Keratinocyte (primary cell): ENCODE data around the gene GINS2. TPM values are rescaled to one million over a fixed set of nuclear protein-coding genes. Genes with fewer than 3 reads are reported as not detected.

Source experiments
- DNase-seq: peaks from one replicate; pipeline ENCODE4 v3.0.0-alpha.2; 2011; ENCODE audit warnings: low read depth, missing footprints, low spot score
- FAIRE-seq: peaks from 2 replicates; lab custom pipeline; 2011; peaks lifted over from hg19 to GRCh38; lab: Jason Lieb, UNC
- H2AFZ ChIP-seq: 2 replicates; pipeline ENCODE4 v1.6.0; 2012; ENCODE audit warnings: low read length, control low read depth, inconsistent platforms; ENCODE audit not compliant: control insufficient read depth
- H3K27ac ChIP-seq: 2 replicates; pipeline ENCODE4 v1.5.1; 2011; ENCODE audit warnings: low read length; ENCODE audit not compliant: control insufficient read depth, insufficient read depth
- H3K27me3 ChIP-seq: 3 replicates; pipeline ENCODE4 v1.6.0; 2011; ENCODE audit warnings: low read length; ENCODE audit not compliant: control insufficient read depth, insufficient read depth; ENCODE audit errors: extremely low read depth
- H3K36me3 ChIP-seq, 2 experiments: 2 replicates in 1 of 2; 3 replicates in 1 of 2; pipeline ENCODE4 v1.5.1; 2011; ENCODE audit warnings: low read length in 2 of 2, mild to moderate bottlenecking in 1 of 2; ENCODE audit not compliant: control insufficient read depth in 2 of 2, insufficient read depth in 2 of 2; ENCODE audit errors: extremely low read depth in 1 of 2
- H3K4me1 ChIP-seq: 3 replicates; pipeline ENCODE4 v1.5.1; 2011; ENCODE audit warnings: low read length; ENCODE audit not compliant: control insufficient read depth, insufficient read depth; ENCODE audit errors: extremely low read depth
- H3K4me2 ChIP-seq: 3 replicates; pipeline ENCODE4 v1.6.0; 2011; ENCODE audit warnings: low read depth, low read length; ENCODE audit not compliant: control insufficient read depth, insufficient read depth; ENCODE audit errors: extremely low read depth
- H3K4me3 ChIP-seq, 3 experiments: fragments of 200-600 bp in 1 of 3; sonication (generic) in 1 of 3; 2 replicates in 2 of 3; 3 replicates in 1 of 3; pipeline ENCODE4 v1.5.1; 2011 to 2016; ENCODE audit warnings: low read length in 3 of 3, mild to moderate bottlenecking in 3 of 3, control low read depth in 2 of 3, inconsistent platforms in 1 of 3, low read depth in 1 of 3, mixed read lengths in 1 of 3, mixed run types in 1 of 3, moderate library complexity in 1 of 3; ENCODE audit not compliant: control insufficient read depth in 2 of 3, insufficient read depth in 2 of 3; ENCODE audit errors: extremely low read depth in 1 of 3
- H3K79me2 ChIP-seq: 2 replicates; pipeline ENCODE4 v1.6.0; 2012; ENCODE audit warnings: low read length; ENCODE audit not compliant: control insufficient read depth, insufficient read depth
- H3K9ac ChIP-seq: 3 replicates; pipeline ENCODE4 v1.6.0; 2011; ENCODE audit warnings: low read length; ENCODE audit not compliant: control insufficient read depth, insufficient read depth; ENCODE audit errors: extremely low read depth
- H3K9me1 ChIP-seq: 3 replicates; pipeline ENCODE4 v1.6.0; 2011; ENCODE audit warnings: low read length; ENCODE audit not compliant: control insufficient read depth, insufficient read depth; ENCODE audit errors: extremely low read depth
- H3K9me3 ChIP-seq: 2 replicates; pipeline ENCODE4 v1.5.1; 2012; ENCODE audit warnings: low read depth, low read length; ENCODE audit not compliant: control insufficient read depth
- H4K20me1 ChIP-seq: 3 replicates; pipeline ENCODE4 v1.6.0; 2011; ENCODE audit warnings: low read length; ENCODE audit not compliant: control insufficient read depth, insufficient read depth; ENCODE audit errors: extremely low read depth
- EZH2 ChIP-seq: IDR thresholded peaks from one replicate; pipeline ENCODE4 v1.6.1; 2012; ENCODE audit warnings: inconsistent platforms, mild to moderate bottlenecking, low read length, moderate library complexity
- dilution Hi-C: fragments of 300-500 bp; cut with MboI; formaldehyde crosslinking; loops from one replicate; pipeline ENCODE4 v1.7.0; 2020; ENCODE audit warnings: low sequenced_read_pairs; ENCODE audit not compliant: extremely low pct_ligation_motif_present
- polyA plus RNA-seq, 5 experiments: library from polyadenylated mRNA; depleted of rRNA in 3 of 5; stranded (reverse) in 3 of 5; stranded (forward) in 1 of 5; unstranded in 1 of 5; fragments of >200 nt; gene quantifications; 1 replicate in 1 of 5; 2 replicates in 3 of 5; 3 replicates in 1 of 5; pipeline versions ENCODE4 v1.2.1 to v1.2.3, GENCODE V29; 2011 to 2012; ENCODE audit warnings: missing spikeins in 2 of 5, low read depth in 1 of 5, low replicate concordance in 1 of 5
- TF ChIP-seq, protein P1 (sequence below), 3 experiments: IDR thresholded peaks in 1 of 3; conservative IDR thresholded peaks in 1 of 3; optimal IDR thresholded peaks in 1 of 3; 2 replicates in 2 of 3; 3 replicates in 1 of 3; pipeline versions ENCODE3 to v1.5.1; 2011; ENCODE audit warnings: low read length in 3 of 3, mild to moderate bottlenecking in 3 of 3, moderate library complexity in 2 of 3, control low read depth in 1 of 3, inconsistent platforms in 1 of 3; ENCODE audit not compliant: insufficient read depth in 2 of 3; ENCODE audit errors: extremely low read depth in 1 of 3

The GINS2 gene
- polyA plus RNA-seq, 1 donor (not counting 4 experiments of a cell fraction or from before 2014, with no cell fraction given): 11.2 TPM

DNA sequence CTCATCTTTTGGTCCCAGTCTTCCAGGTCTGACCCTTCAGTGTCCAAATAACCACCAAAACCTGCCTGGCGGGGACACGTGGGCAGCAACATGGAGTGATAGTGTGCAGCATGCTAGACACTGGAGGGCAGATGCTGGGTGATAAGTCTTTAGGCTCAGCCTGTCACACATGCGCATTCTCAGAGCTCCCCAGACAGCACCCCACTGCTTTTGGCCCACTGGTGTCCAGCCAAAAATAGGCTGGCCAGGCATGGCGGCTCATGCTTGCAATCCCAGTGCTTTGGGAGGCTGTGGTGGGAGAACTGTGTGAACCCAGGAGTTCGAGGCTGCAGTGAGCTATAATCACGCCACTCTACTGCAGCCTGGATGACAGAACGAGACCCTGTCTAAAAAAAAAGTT, 12.3 kb downstream of the GINS2 start:
- H3K9me3 ChIP-seq: no peaks in the 10 kb centered on the region
- DNase-seq (no peak), FAIRE-seq (no peak)
- no peaks in the 10 kb centered on the region for H3K9me1 ChIP-seq
- no peak for TF ChIP-seq EZH2
- TF ChIP-seq, protein P1, sequence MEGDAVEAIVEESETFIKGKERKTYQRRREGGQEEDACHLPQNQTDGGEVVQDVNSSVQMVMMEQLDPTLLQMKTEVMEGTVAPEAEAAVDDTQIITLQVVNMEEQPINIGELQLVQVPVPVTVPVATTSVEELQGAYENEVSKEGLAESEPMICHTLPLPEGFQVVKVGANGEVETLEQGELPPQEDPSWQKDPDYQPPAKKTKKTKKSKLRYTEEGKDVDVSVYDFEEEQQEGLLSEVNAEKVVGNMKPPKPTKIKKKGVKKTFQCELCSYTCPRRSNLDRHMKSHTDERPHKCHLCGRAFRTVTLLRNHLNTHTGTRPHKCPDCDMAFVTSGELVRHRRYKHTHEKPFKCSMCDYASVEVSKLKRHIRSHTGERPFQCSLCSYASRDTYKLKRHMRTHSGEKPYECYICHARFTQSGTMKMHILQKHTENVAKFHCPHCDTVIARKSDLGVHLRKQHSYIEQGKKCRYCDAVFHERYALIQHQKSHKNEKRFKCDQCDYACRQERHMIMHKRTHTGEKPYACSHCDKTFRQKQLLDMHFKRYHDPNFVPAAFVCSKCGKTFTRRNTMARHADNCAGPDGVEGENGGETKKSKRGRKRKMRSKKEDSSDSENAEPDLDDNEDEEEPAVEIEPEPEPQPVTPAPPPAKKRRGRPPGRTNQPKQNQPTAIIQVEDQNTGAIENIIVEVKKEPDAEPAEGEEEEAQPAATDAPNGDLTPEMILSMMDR (optimal IDR thresholded peaks at IDR 0.05 in 1 of 3, IDR thresholded peaks at IDR 0.05 in 1 of 3, conservative IDR thresholded peaks at IDR 0.05 in 1 of 3; ENCODE audit: extremely low read depth in 1 of 3, insufficient read depth in 2 of 3, low read length in 3 of 3): no peak
- no peak overlapping the region for H3K4me2 ChIP-seq
- no peaks in the 10 kb centered on the region for H3K4me1 ChIP-seq
- H3K27me3 ChIP-seq: no peaks in the 10 kb centered on the region
- no peak overlapping the region for H3K27ac ChIP-seq
- H2AFZ ChIP-seq: no peak overlapping the region
- H3K36me3 ChIP-seq: peaks cover 17 to 24% of the 10 kb centered on the region in 2 experiments
- H3K79me2 ChIP-seq: no peaks in the 10 kb centered on the region
- dilution Hi-C loops: no loop called here
- no peaks in the 10 kb centered on the region for H4K20me1 ChIP-seq
- H3K4me3 ChIP-seq: no peak overlapping the region
- no peak overlapping the region for H3K9ac ChIP-seq

DNA sequence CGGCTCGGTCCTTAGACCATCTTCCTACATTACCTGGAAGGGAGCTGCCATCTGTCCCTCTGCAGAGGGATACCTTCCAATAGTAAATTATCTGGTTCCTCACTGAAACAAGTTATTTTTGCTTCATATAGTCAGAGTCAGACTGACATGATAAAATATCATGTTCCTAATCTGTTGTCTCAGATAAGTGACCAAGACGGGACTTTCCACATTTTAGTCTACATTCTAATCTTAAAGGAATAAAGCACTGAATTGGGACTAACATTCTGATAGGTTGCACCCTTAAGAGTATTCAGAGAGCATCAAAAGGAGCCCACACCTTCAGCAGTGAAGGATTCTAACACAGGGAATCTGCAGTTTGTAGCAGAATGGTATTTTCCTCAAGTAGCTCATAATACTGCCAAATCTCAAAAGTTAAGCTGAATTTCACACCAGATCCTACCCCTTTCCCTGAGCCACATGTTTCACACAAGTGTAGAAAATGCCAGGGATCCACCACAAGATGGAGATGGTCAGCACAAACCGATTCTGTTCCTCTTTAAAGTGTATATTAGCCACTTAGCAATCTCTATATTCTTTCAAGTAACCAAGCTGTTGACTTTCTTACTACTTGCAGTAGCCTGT, 13.4 kb downstream of the GINS2 start:
- Histone ChIP-seq H3K9ac (no peak overlapping the region), H3K36me3 (peaks cover 18 to 19% of the 10 kb centered on the region in 2 experiments), H3K4me3 (no peak overlapping the region), H4K20me1 (no peaks in the 10 kb centered on the region), H3K9me1 (no peaks in the 10 kb centered on the region), H3K4me1 (no peaks in the 10 kb centered on the region), H3K79me2 (no peaks in the 10 kb centered on the region), H3K4me2 (no peak overlapping the region), H3K27ac (no peak overlapping the region), H3K27me3 (no peaks in the 10 kb centered on the region), H3K9me3 (no peaks in the 10 kb centered on the region), H2AFZ (no peak overlapping the region)
- FAIRE-seq (peak; percentile 39), DNase-seq (no peak)
- TF ChIP-seq EZH2: no peak
- TF ChIP-seq, protein P1 (optimal IDR thresholded peaks at IDR 0.05 in 1 of 3, IDR thresholded peaks at IDR 0.05 in 1 of 3, conservative IDR thresholded peaks at IDR 0.05 in 1 of 3; ENCODE audit: extremely low read depth in 1 of 3, insufficient read depth in 2 of 3, low read length in 3 of 3): peak; percentile 39 to 64 (median 54)
- dilution Hi-C loops: no loop called here
